ENCODE data around the gene DAAM1.

The DAAM1 gene

DNA sequence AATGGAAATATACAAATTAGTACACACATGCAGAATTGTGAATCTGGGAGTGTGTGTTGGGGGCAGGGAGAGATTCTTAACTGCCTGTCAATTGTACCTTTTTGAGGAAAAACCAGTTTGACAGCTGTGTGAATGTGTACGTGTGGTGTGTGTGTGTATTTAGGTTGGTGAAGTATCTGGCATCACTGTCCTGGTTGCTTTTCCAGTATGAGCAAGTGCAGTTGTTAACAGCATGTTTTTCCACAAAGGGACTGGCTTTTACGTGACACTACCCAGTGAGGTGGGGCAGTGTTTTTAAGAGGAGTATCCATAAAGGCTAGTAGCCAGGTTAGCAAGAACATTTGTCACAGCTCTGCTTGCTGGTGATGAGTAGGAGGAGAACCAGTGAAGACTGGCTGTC is 56.1 kb downstream of the DAAM1 start:
- DNase-seq (ENCODE audit: insufficient read length, low spot score) (no peak), FAIRE-seq (no peak)
- TF ChIP-seq, protein P1, sequence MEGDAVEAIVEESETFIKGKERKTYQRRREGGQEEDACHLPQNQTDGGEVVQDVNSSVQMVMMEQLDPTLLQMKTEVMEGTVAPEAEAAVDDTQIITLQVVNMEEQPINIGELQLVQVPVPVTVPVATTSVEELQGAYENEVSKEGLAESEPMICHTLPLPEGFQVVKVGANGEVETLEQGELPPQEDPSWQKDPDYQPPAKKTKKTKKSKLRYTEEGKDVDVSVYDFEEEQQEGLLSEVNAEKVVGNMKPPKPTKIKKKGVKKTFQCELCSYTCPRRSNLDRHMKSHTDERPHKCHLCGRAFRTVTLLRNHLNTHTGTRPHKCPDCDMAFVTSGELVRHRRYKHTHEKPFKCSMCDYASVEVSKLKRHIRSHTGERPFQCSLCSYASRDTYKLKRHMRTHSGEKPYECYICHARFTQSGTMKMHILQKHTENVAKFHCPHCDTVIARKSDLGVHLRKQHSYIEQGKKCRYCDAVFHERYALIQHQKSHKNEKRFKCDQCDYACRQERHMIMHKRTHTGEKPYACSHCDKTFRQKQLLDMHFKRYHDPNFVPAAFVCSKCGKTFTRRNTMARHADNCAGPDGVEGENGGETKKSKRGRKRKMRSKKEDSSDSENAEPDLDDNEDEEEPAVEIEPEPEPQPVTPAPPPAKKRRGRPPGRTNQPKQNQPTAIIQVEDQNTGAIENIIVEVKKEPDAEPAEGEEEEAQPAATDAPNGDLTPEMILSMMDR (IDR thresholded peaks at IDR 0.05; ENCODE audit: insufficient read depth, missing control alignments), result no peak

DNA sequence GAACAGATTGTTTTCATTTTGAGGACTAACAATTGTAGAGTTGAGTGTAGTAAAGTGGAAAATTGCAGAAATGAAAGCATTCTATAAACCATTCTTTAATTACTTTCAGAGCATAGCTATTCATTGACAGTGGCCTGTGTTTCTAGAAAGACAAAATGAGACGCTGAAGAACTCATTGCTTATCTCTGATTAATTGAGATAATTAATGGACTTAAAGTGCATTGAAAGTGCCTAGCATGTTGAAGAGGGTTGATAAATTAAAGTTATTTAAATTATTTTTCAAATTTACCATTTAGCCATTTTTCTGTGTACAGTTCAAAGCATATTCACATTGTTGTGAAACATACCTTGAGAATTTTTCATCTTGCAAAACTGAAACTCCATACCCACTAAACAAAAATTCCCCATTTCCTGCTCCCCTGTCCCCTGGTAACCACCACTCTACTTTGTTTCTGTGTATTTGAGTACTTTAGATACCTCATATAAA is 57.4 kb downstream of the DAAM1 start:
- FAIRE-seq (no peak), DNase-seq (ENCODE audit: insufficient read length, low spot score) (no peak)
- TF ChIP-seq, protein P1 (IDR thresholded peaks at IDR 0.05; ENCODE audit: insufficient read depth, missing control alignments), result no peak

DNA sequence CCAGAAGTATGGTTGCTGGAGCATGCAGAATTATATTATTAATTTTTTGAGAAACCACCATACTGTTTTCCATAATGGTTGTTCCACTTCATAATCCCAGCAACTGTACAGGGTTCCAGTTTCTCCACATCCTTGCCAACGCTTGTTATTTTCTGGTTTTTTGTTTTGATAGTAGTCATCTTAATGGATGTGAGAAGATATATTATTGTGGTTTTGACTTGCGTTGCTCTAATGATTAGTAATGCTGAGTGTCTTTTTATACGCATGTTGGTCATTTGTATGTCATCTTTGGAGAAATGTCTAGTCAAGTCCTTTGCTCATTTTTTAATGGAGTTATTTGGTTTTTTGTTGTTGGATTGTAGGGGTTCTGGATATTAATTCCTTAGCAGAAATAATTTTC is 58.1 kb downstream of the DAAM1 start:
- FAIRE-seq (peak; percentile 53), DNase-seq (ENCODE audit: insufficient read length, low spot score) (no peak)
- TF ChIP-seq, protein P1 (IDR thresholded peaks at IDR 0.05; ENCODE audit: insufficient read depth, missing control alignments), result no peak

DNA sequence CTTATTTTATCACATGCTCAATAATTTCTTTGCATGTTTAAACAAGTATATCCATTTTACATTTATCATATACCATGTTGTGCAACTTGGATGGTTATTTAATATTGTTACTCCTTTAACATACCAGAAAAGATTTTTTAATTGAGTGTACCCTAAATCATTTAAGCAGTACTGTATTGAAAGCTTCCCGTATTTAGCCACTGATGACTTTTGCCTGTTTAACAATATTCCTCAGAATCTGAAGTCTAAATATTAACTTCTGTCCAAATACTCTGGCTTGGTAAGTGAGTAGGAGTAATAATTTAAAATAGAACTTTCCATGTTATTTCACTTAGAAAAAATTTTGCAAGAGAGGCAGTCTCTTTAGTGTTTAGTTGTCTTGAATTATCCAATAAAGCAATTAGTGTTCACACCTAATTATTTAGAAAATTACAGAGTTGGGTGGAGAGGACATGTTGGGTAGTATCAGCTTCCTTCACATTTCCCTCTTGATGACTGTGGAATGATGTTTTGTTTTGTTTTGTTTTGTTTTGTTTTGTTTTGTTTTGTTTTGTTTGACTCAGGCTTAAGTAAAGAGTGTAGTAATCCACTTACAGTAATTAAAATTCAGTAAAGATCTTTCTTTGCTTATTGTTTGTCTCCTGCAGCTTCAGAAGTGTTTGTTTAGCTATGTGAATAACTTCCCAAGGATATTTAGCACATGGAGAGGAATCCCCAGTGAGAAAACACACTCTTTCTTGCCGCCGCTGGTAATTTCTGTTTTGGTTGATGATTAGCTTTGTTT is 59.5 kb downstream of the DAAM1 start:
- FAIRE-seq (peak; percentile 11), DNase-seq (ENCODE audit: insufficient read length, low spot score) (no peak)
- TF ChIP-seq, protein P1 (IDR thresholded peaks at IDR 0.05; ENCODE audit: insufficient read depth, missing control alignments), result no peak

DNA sequence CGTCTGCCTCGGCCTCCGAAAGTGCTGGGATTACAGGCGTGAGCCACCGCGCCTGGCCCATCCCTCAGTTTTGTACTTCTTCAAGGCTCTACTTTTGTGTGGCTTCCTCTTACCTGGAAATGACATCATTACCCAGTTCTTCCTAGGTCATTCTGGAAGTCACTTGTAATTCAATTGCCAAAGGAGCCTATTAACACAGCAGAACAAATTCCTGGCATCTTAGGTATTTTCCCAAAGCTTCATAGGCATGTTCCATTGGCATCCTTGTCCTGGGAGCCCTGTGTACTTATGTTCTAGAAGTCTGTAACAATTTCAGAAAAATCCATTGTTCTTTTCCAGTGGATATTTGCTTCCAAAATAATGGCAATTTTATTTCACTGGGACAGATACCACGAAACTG is 60.6 kb downstream of the DAAM1 start:
- FAIRE-seq, result no peak
- DNase-seq (ENCODE audit: insufficient read length, low spot score), result no peak
- TF ChIP-seq, protein P1 (IDR thresholded peaks at IDR 0.05; ENCODE audit: insufficient read depth, missing control alignments), result no peak

DNA sequence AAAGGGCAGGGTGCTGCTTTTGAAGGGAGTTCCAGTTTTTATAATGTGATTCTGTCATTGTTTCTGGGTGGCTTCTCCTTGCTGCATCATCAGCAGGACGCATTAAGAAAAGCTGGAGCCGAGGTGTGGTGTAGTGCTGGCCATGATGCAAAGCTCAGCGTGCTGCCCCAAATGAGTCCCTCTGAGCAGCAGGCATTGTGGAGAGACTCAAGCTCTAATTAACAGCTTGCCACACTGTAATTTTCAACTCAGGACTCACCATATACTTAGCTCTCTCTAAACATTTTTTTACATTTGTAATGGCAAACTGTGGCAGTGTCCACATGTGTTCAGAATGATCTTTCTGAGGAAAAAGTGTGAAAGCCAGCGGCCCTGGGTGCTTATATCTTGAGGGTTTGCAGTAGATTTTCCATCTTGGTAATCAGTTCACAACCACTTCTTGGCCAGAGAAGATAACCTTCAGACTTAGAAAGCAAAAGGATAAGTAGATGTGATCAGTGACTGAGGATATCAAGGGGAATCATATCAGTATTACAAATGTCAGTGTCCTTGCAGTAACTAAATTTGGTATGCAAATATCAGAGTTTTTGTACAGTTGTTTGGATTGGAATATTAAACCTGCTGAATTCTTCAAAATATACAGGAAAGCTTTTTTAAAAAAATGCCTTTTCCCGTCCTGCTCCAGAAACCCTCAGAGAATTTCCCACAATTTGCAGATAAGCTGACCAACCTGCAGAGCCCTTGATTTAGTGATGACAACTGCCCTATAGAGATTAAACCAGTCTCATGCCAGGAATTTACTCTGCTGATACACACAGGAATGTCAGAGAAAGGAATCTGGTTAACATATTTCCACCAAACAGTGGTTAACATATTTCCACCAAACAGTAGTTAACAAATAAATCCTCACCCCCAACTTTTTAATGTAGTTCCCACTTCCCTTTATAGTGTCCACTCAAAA is 63.6 kb downstream of the DAAM1 start:
- DNase-seq (ENCODE audit: insufficient read length, low spot score), result no peak
- TF ChIP-seq, protein P1 (IDR thresholded peaks at IDR 0.05; ENCODE audit: insufficient read depth, missing control alignments), result no peak

More for the DNA sequence above, 63.6 kb downstream of the DAAM1 start:
- no peak for FAIRE-seq

All from D721Med (cell line).